T-helper 1 cell treated with Interleukin-12 subunit alpha and Interleukin-12 subunit beta and Interleukin-4 antibody, amounts not matched to agents 30 ng/mL and 1 ng/mL, for 36 hours (primary cell): ENCODE results near the gene PPP2R5D. TPM values are rescaled to one million over a fixed set of nuclear protein-coding genes. Genes with fewer than 3 reads are reported as not detected.
"Not testable (repeated sequence)": the region's sequence is repeated elsewhere in the genome, so short reads cannot be mapped to it uniquely, and the experiment has no call there.

Experiments used
- intact Hi-C: fragments of 100-400 bp; cut with micrococcal nuclease; formaldehyde crosslinking; loops from one replicate; pipeline ENCODE4 v1.15.1; 2024
- total RNA-seq: library from RNA; stranded (reverse); gene quantifications from 2 replicates; pipeline ENCODE4 v1.2.3, GENCODE V29; 2022

Gene PPP2R5D
- total RNA-seq, 1 donor from 2014 or later = 59.4 TPM

- intact Hi-C loops = no loop called here
These were observed 4.2 kb downstream of the PPP2R5D start for GRCh38 chr6:42988486-42989020.

- intact Hi-C loops = no loop called here
These were observed 5.6 kb downstream of the PPP2R5D start for GRCh38 chr6:42989923-42990322.

- intact Hi-C loops = no loop called here
These were observed 9.1 kb downstream of the PPP2R5D start for GRCh38 chr6:42993445-42993844.

- intact Hi-C loops = no loop called here
These were observed 12.1 kb downstream of the PPP2R5D start for GRCh38 chr6:42996513-42996912.

- intact Hi-C loops = not testable (repeated sequence)
These were observed 13.8 kb downstream of the PPP2R5D start for GRCh38 chr6:42998205-42998604.

GRCh38 chr6:43001843-43002242 lies 17.5 kb downstream of the PPP2R5D start:
- intact Hi-C loops = no loop called here

GRCh38 chr6:43005844-43006243 lies 21.5 kb downstream of the PPP2R5D start:
- intact Hi-C loops = no loop called here

- intact Hi-C loops = no loop called here
These were observed 21.9 kb downstream of the PPP2R5D start for GRCh38 chr6:43006251-43006650.

GRCh38 chr6:43007126-43007525 lies 22.8 kb downstream of the PPP2R5D start:
- intact Hi-C loops = no loop called here

GRCh38 chr6:43009124-43009523 lies 24.8 kb downstream of the PPP2R5D start:
- intact Hi-C loops = loop anchor here (1.0 kb wide), 2 partner anchors 108 to 134 kb away; no protein-coding TSS in a partner anchor

- intact Hi-C loops = loop anchor here (5.0 kb wide), 1 partner anchor 794 kb away; the partner anchor contains the start of gene MRPS10
These were observed 26.8 kb downstream of the PPP2R5D start for GRCh38 chr6:43011207-43011606.

GRCh38 chr6:43012364-43012763 lies 28.0 kb downstream of the PPP2R5D start:
- intact Hi-C loops = loop anchor here (5.0 kb wide), 1 partner anchor 795 kb away; the partner anchor contains the start of gene MRPS10

GRCh38 chr6:43013097-43013842 lies 28.9 kb downstream of the PPP2R5D start:
- intact Hi-C loops = loop anchor here (1.0 to 5.0 kb wide), 3 partner anchors 8 to 796 kb away; partner anchors contain the start of genes MRPS10 and RRP36

GRCh38 chr6:43013843-43014433 lies 29.6 kb downstream of the PPP2R5D start, which contains the start of the genes KLHDC3 and MEA1:
Gene KLHDC3, plus strand, starts transcription at chr6:43014249. Its CDS starts 2,944 bp downstream, at chr6:43017193.
Gene MEA1, minus strand, starts transcription at chr6:43013946. Its CDS starts 133 bp downstream, at chr6:43013813.
- intact Hi-C loops = loop anchor here (1.0 to 5.0 kb wide), 16 partner anchors 7 to 797 kb away; partner anchors contain the start of genes CNPY3, CUL7, GTPBP2 and KLC4

- intact Hi-C loops = loop anchor here (1.0 to 5.0 kb wide), 14 partner anchors 30 to 797 kb away; partner anchors contain the start of genes CNPY3, CUL7, GTPBP2 and KLC4
These were observed 30.1 kb downstream of the PPP2R5D start for GRCh38 chr6:43014434-43014909.

- intact Hi-C loops = no loop called here
These were observed 32.0 kb downstream of the PPP2R5D start for GRCh38 chr6:43016176-43016942.

- intact Hi-C loops = no loop called here
These were observed 32.6 kb downstream of the PPP2R5D start for GRCh38 chr6:43016943-43017334.

GRCh38 chr6:43019152-43019551 lies 34.8 kb downstream of the PPP2R5D start:
- intact Hi-C loops = no loop called here

GRCh38 chr6:43020052-43020705 lies 35.8 kb downstream of the PPP2R5D start:
- intact Hi-C loops = no loop called here

GRCh38 chr6:43020847-43021246 lies 36.5 kb downstream of the PPP2R5D start:
- intact Hi-C loops = loop anchor here (1.0 kb wide), 5 partner anchors 8 to 120 kb away; partner anchors contain the start of genes CNPY3, CUL7, KLC4 and MEA1
